Tongue (tissue), 2 donors: ENCODE data around the gene NTNG1. TPM values are rescaled to one million over a fixed set of nuclear protein-coding genes. Genes with fewer than 3 reads are reported as not detected.

ENCODE experiments used
- DNase-seq: peaks from one replicate; pipeline ENCODE4 v3.0.0-alpha.2; 2015
- total RNA-seq: library from RNA; depleted of rRNA; stranded (reverse); fragments of >200 nt; gene quantifications from one replicate; pipeline ENCODE4 v1.2.3, GENCODE V29; 2014

Gene NTNG1
- total RNA-seq, 1 donor from 2014 or later = 4.5 TPM

DNA sequence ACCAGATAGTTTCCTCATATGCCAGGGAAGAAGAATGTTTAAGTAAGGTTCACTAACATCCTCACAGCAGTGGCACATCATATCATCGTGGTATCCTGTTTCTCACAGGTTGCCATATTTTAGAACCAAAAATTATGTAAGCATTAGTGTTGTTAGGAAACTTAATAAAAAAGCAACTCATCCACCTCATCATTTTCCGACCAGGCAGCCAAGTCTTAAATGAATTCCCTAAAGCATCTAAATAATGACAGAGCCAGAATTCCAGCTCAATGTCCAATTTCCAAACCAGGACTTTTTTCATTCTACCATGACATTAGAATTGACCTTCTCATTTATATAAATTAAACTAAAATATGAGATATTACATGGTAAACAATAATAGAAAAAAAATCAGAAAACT, 272.7 kb downstream of the NTNG1 start:
- no peak for DNase-seq

DNA sequence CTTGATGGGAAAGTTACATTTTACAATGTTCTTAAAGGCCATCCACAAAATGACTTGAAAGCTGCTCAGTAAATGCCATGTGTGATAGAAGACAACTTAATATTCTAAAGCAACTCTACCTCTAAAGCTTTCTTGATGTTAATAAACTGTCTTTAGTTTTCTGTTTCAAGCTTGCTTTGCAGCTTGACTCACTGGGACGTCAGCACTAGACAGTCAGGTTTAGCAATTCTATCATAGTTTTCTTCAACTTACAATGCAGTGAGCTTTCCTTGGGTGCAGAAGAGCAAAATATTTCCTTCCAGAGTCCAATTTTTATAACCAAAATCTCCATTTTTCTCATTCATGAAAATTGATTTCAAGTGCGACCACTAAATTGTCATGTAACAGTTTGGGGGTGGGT, 273.1 kb downstream of the NTNG1 start:
- DNase-seq = no peak

DNA sequence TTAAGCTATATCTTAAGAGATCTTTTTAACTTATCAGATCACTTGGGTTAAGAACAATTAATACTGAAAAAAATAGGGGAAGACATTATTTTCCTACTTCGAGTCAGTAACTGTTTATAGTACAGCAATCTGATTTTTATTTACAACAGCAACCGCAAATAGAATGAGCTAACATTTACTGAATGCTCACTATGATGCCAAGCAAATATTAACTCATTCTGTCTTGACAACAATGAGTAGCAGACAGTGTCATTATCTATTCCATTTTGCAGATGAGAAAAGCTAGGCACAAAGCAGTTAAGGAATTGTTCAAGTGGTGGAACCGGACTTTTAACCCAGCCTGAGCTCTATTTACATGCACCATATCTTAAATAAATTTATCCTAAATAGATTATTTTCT, 273.7 kb downstream of the NTNG1 start:
- no peak for DNase-seq

DNA sequence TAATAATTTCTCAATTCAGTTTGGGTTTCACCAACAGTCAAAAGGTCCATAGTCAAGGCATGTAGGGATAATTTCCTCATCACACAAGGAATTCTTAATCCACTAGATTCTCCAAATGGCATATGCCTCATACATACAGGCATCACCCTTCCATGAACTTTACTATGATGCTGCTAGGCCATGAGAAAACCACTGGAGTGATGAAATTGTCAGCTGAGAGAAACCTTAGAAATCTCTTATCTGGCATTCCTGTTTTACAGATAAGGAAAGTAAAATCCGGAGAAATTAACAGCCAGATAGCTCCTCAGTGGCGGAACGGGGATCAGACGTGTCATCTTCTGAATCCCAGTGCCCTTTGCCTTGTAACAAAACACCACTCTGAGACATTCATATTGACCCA, 274.4 kb downstream of the NTNG1 start:
- no peak for DNase-seq

DNA sequence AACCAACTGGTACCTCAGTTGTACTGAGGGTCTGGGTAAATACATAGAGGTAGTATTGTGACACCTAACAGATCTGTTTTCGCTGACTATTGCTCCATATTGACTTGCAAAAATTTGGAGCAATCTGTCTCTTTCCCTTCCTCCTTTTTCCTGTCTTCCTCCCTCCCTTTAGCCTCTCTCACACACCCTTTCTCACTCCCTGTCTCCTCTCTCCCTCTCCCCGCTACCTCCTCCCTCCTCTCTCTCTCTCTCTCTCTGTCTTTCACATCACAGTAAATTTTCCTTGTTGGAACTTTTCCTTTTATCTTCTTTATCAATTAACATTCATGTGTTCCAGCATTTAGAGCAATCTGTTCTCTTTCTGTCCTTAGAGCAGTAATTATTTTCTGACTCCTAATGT, 278.2 kb downstream of the NTNG1 start:
- DNase-seq = no peak

DNA sequence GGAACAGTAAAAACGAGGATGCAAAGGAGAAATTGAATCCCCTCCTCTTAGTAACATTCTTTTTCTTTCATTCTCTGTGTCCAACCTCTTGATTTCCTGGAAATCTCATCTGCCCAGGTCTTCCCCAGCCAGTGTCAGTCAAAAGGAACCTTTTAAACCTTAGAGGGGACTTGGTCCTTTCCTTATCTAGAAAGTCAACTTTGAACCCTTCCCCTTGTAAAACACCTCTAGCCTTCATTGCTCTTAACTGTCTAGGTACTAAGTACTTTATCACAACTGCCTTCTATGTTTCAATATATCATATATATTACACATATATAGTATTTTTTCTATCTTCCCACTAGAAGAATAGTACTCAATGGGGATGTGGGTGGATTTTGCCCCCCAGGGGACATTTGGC, 282.1 kb downstream of the NTNG1 start:
- no peak for DNase-seq

DNA sequence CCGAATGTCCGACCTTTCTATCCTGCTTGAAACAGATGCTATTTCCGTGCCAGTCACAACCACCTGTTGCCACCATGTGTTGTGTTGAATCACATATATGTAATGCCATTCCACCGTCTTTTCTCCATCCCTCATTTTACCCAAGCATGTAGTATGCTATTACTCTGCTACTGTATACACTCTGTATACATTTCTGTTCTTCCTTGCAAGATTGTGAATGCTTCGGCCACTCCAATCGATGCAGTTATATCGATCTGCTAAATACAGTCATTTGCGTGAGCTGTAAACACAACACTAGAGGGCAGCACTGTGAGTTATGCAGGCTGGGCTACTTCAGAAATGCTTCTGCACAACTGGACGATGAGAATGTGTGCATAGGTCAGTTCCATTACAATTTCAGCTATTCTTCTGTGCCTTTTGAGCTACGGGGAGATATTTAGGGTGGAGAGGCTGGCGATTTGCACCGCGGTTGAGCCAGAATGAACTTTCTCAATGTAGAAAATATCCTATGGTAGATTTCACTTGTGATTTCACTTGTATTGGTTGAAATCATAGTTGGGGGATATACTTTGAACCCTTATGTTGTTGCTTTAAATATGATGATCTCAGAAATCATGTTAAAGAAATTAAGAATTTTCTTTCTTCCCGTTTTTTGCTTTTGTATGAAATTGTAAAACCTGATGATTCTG, 289.8 kb downstream of the NTNG1 start:
- peak; percentile 57 for DNase-seq

DNA sequence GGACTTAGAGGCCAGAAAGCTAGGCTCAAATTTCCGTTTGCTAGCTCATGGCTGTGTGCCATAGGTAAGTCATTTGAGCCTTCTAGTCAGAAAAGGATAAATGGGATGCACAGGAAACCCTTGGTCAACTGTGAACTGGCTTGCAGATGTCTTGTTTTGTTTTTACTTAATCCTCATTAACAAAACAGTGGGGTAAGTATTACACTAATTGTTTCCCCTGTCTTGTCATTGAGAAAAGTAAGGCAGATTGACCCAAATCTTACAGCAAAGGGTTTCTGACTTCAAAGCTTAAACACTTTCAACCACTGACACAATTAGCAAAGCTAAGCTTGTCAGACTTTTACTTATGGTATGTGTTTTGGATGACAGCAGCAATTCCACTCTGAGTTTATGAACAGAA, 291.3 kb downstream of the NTNG1 start:
- DNase-seq = peak; percentile 13

DNA sequence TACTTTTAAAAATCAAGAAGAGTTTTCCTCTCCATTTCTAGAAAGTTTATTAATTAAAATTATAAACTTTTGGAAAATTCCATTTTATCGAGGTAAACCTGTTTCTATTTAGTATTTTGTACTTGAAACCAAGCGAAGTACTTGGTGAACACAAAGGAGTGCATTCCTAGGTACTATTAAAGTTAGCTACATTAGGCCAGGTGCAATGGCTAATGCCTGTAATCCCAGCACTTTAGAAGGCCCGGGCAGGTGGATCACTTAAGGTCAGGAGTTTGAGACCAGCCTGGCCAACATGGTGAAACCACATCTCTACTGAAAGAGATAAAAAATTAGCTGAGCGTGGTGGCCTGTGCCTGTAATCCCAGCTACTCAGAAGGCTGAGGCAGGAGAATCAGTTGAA, 292.2 kb downstream of the NTNG1 start:
- DNase-seq = no peak

DNA sequence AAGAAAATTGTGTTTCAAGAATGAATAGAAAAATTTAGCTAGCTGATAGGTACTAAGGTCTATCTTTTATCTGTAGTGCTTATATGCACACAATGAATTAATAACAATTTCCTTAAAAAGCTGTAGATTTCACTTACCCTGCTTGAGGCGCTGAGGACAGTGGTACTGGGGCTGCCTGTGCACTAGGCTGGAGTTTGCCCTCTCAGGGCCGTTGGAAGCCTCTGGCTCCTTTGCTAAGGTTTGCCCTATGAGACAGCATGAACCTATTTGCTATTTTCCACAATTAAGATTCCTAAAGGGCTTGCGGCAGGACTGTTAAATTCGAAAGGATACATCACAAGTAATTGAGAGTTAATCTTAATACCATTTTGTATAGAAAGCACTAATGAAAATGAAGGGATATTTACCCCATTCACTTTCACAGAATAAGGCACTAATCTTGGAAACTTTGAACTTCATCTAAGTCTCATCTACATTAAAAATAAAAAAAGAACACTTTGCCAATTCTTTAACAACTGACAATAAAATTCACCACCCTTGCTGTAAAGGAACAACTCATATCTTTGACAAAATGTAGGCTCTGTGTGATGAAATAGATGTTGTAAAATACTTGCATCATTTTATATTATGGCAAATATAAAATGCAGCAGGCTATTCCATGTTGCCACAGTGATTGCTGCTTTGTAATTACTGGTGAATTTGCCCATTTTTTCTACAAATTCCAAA, 293.0 kb downstream of the NTNG1 start:
- DNase-seq = no peak

DNA sequence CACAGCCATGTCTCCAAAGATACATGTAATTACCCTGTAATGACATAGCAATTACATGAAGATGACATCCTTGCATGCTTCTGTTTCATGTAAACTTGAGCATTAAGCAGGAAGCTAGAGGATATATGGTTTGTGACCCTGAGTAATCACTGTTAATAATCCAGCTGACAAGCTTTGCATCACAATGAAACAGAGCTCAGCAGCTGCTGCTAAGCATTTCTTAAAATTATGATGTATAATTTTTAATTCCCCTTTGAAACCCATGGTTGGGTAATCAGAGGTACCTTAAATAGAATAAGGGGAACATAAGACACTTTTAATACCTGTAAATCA, 293.5 kb downstream of the NTNG1 start:
- no peak for DNase-seq

DNA sequence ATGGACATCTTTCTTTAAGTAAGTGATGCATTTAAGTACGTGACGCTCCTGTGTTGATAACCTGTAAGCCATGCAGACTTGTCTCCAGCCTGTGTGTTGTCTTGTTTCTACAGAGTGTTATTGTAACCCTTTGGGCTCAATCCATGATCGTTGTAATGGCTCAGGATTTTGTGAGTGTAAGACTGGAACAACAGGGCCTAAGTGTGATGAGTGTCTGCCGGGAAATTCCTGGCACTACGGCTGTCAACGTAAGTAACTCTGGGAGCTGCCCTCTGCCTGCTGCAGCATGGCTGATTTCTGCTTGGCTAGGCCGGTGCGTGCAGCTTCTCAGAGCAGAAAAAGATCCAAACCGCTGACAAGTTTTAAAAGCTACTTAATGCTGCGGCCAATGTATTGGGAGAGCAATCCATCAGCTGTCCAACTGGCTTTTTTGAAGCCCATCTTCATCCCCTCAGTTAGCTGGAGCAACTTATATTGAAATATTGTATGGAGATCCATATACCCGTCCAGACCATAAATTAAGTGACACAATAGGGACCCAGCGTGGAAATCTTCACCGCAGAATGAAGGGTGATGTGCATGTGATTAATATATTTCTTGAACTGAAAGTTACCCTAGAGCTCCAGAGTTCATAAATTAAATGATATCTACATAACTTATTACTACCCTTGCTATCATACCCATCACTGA, 295.9 kb downstream of the NTNG1 start:
- DNase-seq = no peak

DNA sequence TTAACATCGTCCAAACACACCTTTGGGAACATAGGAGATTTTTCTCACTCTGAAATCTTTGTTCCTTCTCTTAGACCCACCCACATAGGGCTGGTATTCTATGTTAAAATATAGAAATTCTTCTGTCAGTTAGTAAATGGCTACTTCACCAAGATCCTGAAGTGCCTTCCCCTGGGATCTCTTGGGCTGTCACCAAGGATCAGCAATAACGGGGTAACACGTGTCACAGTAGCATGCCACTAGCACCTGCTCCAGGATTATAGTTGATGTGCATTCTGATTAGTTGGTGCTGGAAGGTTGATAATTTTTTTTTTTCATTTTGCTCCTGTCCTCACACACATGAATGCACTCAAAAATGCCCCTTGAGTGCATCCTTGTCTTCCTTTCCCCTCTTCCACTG, 298.7 kb downstream of the NTNG1 start:
- DNase-seq = no peak

DNA sequence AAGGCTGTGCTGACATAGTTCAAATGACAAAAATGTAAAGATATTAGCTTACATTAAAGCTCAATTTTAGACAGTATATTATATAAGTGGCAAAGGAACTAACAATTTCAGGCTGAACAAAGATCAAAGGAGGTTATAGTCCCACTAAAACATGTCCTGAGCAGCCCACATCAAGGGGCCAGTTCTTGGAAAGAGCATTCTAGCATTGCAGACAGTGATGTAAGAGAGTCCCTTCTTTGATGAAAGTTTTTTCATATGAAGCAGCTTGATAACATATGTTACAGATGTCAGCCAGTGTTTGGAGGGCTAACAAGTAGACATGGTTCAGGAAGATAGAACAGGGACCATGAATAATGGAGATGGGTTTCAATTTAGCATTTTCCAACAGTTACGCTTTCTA, 301.7 kb downstream of the NTNG1 start:
- no peak for DNase-seq

DNA sequence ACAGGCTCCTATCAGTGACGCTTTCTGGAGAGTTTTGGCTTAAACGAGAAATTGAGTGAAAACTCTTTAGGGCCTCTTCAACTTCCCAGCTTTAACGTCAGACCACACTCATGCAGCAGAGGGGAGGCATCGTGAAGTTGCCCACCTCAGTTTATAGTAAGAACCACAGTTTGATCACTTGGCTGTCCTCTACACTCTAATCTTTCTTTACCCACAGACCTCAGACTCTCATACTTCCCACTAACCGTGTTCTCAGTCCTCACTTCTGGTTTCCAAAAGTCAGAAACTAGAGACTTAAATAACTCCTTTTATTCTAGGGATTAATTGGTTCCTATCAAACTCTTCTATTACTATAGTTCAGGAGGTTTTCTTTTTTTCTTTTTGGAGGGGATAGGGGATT, 302.2 kb downstream of the NTNG1 start:
- no peak for DNase-seq

DNA sequence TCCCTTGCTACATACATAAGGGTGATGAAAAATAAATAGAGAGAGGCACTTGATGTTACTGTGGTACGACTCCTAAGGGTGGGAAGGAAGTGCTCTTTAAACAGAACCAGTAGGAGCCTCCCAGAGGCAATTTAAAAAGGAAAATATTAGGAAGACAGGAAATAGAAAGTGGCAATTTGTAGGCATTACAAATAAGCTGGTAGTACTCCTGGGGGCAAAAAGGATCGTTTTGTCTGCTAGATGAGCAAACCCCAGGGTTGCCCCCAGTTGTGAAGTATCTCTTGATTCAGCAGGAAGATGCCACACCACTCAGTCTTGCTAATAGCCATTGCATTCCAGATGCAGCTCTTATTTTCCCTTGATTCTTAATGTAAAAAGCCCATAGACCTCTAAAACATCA, 303.0 kb downstream of the NTNG1 start:
- no peak for DNase-seq

DNA sequence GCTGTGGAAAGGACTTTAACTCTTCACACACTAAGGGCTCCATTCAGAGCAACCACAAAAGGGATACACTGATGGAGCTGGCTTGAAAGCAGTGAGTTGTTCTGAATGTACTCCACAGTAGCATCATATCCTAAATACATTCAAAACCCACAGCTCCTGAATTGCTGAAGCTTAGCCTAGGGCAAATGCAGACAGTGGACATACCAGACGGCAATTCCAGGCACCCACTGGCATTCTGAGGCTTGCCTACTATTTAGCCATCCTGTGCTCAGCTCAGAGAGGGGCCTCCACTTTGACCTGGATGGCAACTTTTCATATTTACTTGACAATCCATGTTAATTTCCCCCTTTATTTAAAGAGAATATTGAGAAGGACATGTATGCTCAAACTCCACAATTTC, 303.5 kb downstream of the NTNG1 start:
- DNase-seq = no peak

DNA sequence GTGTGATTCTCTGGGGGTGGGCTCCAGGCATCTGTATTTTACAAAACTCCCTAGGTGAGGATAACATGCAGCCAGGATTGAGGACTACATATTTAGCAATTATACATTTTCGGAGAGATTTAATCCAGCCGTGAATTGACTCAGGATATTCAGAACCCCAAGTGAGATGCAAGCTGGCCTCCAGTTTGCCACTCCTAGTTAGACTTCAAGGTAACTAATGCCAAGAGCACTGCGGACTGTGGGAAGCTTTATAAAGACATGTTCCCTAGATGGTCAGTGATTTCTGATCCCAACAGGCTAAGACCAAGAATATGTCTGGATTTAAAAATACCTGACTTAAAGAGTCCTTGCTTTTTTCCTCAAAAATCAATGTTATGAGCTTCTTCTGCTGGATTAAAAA, 308.5 kb downstream of the NTNG1 start:
- DNase-seq = no peak

DNA sequence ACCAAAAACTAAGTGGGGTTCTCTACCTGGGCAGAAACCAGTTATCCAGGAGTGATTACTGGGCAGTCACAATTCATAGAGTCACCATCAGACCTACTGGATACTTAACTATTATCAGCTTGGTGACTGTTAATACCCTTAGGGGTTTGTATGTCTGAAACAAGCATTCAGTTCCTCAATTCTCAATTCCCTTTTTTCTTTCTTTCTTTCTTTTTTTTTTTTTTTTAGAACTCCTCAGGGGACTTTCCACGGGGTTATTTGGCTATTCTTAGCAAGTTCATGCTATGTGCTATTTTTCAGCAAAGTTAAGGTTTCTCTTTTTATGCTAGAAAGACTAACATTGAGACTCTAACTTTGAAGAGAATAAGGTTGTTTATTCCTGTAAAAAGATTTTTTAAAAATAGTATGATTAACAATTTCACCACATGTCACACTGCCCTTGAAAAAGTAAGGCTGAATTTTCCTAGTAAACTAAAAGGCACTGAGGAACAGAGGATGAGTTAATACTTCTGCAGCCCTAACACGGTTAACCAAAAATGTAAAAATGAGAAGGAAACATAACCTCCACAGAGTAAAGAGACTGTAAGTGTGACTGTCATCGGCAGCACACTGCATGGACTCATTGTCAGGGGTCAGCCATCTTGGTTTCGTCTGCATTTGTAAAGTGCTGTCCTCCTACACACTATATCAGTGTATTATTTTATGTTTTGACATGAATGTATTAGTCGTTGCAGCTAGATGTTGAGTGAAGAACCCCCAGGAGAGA, 310.2 kb downstream of the NTNG1 start:
- no peak for DNase-seq

DNA sequence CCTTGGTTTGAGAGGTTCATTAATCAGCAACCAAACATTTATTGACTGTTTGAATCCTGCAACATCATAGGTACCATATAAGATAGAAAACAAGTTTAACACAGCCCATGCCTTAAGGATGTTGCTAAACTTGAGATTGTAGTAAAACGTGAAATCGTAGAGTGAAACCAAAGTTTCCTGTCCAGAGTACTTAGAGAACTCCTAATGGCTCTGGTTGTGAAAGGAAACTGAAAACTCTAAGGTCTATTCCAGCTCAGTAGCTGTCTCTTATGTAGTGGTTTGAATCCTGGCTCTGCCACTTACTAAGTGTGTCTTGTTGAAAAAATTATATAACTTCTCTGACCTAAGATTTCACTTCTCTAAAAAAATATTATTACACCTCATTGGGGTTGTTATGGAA, 310.9 kb downstream of the NTNG1 start:
- DNase-seq = no peak

DNA sequence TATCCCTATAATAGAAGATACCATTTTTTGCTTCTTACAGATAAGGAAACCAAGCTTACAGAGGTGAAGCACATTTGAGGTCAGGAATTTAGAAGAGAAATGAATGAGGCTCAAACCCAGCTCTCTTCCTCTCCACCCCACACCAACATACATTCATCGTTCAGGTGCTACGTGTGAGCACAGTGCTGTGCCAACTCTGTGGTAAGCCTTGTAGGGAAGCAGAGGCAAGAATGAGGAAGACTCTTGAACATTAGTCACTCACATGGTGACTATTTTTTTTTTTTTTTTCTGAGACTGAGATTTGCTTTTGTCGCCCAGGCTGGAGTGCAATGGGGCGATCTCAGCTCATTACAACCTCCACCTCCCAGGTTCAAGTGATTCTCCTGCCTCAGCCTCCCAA, 314.0 kb downstream of the NTNG1 start:
- no peak for DNase-seq

DNA sequence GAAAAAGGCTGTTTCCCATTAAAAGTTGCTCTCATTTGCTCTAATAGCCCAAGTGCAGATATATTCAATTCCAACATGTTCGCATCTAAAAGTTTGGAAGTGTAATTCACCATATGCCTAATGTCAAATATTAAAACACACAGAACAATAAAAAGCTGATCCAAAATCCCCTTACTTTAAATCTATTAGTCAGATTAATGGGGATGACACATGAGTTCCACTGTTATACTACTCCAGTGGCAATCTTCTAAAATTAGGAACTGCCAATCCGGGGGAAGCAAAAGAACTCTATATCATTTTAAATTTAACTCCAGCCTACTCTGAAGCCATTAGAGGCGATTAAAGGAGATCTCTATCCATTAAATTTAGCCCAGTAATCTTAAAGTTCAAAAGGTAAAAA, 317.1 kb downstream of the NTNG1 start:
- no peak for DNase-seq
